ENCODE results near the gene CDH24.
"Not testable (repeated sequence)": the region's sequence is repeated elsewhere in the genome, so short reads cannot be mapped to it uniquely, and the experiment has no call there.

CDH24 gene

DNA sequence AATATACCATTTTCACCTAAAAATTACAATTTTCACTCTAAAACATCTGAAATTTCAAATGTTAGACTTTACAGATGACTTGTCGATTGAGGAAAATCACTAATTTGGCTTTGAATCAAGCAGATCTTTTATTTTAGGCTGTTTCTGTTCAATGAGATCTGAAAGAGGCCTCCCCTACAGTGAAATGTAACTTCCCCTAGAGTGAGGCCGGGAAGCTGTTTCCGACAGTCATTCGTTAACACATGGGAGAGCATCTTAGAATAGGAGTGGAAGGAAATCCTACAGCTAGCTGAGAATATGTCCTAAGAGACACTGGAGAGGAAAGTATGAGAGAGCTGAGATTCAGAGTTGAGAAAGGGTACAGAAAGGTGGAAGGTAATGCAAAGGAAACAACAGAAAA is 41.7 kb downstream of the CDH24 start:
- DNase-seq = no peak

DNA sequence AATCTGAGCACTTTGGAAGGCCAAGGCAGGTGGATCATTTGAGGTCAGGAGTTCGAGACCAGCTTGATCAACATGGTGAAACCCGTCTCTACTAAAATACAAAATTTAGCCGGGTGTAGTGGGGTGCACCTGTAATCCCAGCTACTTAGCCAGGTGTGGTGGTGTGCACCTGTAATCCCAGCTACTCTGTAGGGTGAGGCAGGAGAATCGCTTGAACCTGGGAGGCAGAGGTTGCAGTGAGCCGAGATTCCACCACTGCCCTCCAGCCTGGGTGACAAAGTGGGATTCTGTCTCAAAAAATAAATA is 43.6 kb downstream of the CDH24 start:
- not testable (repeated sequence) for DNase-seq

DNA sequence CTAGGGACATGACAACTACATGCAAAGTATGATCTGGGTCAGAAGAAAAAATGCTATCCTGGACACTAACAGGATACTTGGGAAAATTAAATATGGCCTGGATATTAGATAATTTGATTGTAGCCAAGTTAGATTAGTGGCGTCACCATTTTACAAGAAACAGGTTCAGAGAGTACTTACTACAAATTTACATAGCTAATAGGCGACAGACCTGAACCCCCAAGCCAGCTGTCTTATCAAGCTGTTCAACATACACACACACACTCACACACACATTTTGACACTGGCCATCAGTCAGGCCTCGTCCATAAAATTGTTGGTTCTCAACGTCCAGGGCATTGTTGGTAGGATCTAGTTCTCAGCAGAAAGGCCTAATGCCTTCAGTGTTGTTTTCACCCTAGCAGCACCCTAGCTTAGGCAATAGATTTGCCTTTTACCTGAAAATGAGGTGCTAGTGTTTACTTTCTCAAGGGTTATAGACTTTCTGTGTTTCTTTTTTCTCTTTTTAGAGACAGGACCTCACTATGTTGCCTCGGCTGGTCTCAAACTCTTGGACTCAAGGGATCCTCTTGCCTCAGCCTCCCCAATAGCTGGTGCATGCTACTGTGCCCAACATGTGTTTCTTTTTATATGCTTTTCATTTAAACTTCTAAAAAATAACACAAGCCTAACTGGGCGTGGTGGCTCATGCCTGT is 44.1 kb downstream of the CDH24 start:
- DNase-seq = no peak

DNA sequence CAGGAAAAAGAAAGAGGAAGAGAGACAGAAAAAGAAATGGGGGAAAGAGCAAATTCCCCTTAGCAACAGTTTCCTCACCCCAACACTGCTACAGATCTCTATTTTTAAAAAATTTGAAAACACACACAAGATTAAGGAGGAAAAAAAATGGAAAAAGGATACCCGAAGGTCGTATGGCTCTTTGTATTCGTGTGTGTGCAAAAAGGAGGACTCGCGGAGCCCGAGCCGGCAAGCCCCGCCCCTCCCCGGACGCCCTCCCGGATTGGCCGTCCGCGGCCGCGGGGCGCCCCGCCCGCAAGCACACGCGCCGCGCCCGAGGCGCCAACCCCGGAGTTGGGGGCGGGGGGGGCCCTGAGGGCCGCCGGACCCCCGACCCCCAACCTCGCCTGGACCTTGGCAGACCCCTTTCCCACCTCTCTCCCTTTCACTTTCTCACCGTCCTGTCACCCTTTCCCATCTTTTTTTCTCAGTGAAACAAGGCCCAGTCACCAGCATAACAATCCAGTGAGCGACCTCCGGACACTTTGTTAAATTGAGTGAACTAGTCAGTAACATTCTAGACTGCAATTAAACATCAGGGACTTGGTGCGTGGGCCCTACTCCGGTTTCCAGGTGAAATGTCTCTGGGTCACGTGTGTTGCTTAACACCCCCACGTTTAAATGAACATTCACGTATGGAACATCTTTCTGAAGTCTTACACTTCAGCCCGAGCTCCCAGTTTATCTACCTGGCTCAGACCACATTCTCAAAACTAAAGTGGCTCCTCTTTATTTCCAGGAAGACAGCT is 47.2 kb downstream of the CDH24 start, which contains the start of gene C14orf93:
Gene C14orf93, minus strand, starts transcription at position 205 of the 788 bp plus-strand sequence. CDS start 11,120 bp downstream, outside the sequence.
- no peak for DNase-seq

DNA sequence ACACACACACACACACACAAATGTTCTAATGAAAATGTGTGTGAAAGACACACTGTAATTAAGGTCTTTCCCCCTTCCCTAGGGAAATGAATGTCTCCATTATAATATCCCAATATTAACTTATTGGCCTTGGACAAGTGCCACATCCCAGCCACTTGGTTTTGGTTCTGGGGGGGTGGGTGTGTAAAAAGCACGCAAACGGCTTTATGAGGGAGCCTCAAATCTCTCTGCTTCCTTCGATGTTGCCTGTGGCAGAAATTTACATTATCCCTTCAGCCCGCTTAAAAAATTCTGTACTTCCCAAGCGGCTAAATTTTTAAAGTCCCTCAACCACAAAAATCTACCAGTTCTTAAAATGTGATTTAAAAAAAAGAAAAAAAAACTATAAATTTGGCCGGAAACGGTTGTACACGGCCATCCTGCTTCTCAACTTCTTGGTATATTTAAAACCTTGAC is 47.8 kb downstream of the CDH24 start:
- DNase-seq = no peak

DNA sequence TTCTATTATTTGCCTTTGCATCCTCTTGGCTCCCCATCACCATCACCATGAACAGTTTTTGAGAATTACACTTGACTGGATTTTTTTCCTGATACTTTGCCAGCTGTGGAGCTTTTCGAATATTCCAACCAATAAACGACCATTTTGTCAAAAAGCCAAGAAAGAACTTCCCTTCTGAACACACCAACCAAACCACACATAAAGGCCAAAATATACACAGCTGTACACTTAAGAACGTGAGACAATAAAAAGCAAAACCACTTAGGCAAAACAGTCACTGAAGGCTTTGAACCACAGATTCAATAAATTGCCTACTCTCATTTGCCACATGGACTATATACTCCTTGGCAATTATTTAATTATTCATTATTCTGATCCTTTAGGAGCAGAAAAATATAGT is 48.5 kb downstream of the CDH24 start:
- DNase-seq = peak; percentile 7

DNA sequence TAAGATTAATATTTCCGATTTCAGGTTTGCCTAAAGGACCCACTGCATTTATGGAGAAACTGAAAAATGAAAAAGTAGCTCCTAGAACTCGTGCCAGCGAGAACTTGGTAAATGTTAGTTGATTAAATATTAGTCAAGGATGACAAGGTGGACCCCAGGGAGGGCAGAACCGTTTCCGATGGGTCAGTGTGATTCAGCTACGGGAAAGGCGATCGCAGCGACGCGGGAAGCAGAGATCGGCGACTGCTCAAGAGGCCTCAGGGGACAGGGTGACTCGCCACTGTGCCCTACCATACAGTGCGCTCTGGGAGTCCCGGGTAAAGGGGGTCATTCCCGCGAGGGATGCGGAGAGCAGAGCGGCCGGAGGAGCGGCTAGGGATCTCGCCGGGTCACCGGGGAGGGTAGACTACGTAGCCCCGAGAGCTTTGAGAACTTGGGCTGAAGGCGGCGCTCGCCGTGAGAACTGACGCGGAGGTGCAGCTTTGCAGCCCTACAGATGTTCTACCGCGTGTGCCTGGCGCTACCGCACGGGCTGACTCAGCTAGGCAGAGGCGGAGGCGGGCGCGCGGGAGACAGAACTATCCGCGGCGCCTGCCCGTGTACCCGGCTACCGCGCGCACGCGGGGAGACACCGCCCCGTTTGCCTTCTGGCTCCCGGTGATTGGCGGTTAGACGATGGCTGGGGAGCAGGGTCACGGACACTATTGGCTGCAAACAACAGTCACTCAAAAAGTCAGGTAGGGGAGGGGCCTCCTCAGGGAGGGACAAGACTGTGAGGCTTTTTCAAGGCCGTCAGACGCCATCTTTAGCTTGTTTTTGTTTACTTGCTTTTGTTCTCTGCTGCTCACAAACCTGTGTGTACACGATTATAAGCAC is 50.5 kb downstream of the CDH24 start:
- DNase-seq = peak; percentile 85

DNA sequence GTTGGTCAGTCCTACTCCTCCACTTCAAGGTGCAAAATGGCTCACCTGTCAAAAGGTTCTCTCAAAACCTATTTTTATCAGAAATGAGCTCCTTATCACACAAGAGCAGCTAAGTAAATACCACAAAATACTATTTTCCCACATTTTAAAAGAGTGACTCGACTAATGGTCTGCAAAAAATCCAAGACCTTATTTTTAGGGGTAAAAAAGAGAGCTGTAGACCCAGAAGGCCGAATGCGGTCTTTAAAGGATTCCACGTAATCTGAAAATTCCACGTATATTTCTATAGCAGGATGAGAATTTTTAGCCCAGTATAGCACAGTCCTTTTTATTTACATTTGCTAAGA is 51.2 kb downstream of the CDH24 start:
- no peak for DNase-seq

DNA sequence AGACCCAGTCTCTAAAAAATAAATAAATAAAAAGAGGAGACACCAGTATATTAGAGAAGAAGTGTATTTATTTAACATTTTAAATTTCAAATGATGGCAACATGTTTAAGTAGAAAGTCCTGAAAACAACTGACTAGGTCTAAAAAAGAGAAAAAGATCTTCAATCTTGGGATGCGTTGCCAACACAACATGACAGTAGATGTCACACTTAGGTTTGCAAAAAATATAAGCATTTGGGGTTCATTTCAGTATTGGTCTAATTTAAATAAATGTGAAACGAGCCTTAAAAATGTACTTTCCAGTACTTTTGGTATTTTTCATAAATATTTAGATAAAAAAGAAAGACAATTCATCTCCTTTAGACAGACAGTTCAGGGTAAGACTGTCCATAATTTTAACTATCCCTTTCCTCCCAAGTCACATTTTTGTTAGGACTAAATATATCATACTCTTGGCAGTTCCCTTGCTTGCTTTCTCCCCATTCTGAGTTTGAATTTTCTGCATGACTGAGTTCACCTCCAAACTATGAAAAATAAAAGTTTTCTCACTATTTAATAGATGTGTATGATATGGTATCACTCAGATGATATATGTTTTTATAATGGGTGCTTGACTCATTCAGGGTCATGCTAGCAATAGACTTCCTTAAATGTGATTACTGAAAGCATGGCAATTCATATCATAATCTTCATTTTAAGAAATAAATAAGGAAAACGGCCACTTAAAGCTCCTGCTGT is 51.7 kb downstream of the CDH24 start:
- no peak for DNase-seq

DNA sequence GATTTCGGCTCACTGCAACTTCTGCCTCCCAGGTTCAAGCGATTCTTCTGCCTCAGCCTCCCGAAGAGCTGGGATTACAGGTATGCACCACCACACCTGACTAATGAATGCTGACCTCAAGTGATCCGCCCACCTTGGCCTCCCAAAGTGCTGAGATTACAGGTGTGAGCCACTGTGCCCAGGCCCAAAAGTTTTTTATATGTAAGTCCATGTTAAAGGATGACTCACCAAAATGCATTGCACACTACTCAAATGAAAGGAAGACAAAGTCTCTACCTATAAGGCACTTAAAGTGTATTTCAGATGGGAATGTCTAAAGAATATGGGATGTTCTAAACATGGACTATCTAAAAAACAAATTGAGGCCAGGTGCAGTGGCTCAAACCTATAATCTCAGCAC is 53.0 kb downstream of the CDH24 start:
- not testable (repeated sequence) for DNase-seq

DNA sequence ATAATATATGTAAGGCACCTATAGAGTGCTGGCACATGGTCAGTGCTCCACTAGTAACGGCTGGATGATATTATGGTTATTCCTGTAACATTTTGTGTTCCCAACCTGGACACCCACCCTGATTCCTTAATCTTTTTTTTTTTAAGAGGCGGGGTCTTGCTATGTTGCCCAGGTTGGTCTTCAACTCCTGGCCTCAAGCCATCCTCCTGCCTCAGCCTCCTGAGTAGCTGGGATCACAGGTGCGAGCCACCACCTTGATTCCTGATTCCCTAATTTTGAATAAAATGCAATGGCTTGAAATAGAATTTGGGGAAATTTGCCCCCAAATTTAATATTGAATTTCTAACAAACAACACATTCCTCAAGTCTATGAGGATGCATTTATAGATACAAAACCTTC is 54.7 kb downstream of the CDH24 start:
- DNase-seq = no peak

DNA sequence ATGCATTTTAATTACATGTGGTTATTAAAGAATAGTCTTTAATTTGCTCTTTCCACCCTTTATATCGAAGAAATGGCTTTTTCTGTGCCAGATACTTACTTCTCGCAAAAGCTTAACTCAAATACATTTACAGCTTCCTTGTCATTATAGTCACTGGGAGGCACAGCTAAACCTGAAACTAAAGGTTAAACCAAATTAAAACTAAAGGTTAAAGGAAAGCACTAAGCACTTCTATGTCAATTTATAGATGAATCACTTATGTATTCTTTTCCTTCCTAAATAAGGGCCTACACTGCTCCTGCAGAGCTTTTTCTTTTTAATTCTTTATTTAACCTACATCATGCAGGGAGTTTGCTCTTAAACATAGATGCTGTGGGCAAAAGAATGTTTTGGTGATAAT is 56.5 kb downstream of the CDH24 start:
- DNase-seq = no peak

DNA sequence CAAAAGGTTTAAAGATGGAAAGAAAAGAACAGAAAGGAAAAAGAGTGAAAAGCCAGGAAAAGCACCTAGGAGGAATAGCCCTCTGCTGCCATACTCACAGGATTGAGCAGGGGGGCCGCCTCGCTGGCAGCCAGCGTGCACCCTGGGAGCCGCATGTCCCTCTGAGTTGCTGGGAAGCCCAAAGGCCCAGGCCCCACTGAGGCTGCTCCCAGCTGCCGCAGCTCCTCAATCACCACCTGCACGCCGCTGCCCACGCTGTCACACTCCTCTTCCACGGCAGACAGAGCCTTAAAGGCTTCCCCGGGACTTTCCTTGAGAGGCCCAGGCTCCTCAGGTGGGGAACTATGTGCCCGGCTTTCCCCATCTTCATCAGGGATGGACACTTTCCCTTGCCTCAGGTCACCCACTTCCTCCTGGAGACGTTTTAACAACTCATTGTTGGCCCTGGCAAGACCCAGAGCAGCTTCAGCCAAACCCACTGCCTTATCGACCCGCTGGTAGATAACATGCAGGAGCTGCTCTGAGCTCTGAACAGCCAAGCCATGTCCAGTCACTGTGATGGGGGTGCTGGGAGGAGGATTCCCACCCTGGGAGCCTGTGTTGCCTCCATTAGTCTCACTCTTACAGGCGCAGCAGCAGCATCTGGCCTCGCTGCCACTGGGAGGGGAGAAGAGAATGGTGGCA is 58.8 kb downstream of the CDH24 start:
- DNase-seq = no peak

DNA sequence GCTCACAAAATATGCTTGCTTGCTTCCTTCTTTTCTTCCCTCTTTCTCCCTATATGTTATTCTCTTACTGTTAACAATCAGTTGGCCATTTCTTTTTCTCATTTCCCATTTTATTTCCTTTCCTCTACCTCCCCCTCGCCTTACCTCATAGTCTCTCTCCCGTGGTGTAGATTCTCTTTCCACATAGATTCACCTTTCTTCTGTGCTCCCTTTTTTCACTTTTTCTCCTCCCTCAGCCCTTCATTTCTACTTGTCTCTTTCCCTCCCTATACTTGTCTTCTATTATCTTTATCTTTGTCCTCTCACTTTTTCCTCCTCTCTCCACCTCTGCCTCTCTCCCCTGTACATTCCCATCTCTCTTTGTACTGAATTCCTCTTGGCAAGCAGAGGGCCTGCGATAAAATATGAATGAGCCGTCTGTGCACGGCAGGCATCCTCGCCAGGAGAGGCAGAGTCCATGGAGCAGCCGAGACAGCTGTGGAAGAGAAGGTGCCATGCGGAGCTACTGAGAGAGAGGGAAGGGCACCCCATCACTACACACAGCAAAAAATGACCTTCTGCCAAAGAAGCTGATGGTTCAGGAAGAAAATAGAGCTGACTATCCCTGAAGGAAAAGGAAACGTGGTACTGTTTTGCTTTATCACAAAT is 59.5 kb downstream of the CDH24 start:
- DNase-seq = no peak

Data from SIG-M5 (cell line).